ENCODE results near the gene COMT. TPM values are rescaled to one million over a fixed set of nuclear protein-coding genes. Genes with fewer than 3 reads are reported as not detected.

COMT gene
- total RNA-seq, 6 experiments from 2014 or later: 215 to 306 (median 234) TPM

GRCh38 chr22:19942157-19943081 lies 847 bp downstream of the COMT start:
- peaks cover 70% of the 10 kb centered on the region for H3K4me1 Mint-ChIP-seq (ENCODE audit: low read depth)
- H3K36me3 Mint-ChIP-seq (ENCODE audit: low read depth): peaks cover 21% of the 10 kb centered on the region
- peak; percentile 66 for DNase-seq
- H3K27me3 Mint-ChIP-seq (ENCODE audit: insufficient read depth): peaks cover 4% of the 10 kb centered on the region
- peak overlapping the region; percentile 94 for H3K4me3 Mint-ChIP-seq
- TF ChIP-seq CTCF (IDR thresholded peaks at IDR 0.05): no peak; the same call in 1 of the 2 replicates
- H3K9me3 Mint-ChIP-seq: no peaks in the 10 kb centered on the region
- peak overlapping the region; percentile 99 for H3K27ac Mint-ChIP-seq

- TF ChIP-seq CTCF (IDR thresholded peaks at IDR 0.05): peak; percentile 53; the same call in 1 of the 2 replicates
- Mint-ChIP-seq H3K27ac (peak overlapping the region; percentile 99), H3K9me3 (no peaks in the 10 kb centered on the region), H3K4me3 (peak overlapping the region; percentile 94), H3K36me3 (ENCODE audit: low read depth) (peaks cover 11% of the 10 kb centered on the region), H3K27me3 (ENCODE audit: insufficient read depth) (peaks cover 4% of the 10 kb centered on the region), H3K4me1 (ENCODE audit: low read depth) (peaks cover 74% of the 10 kb centered on the region)
- DNase-seq: peak; percentile 82
These were observed 1.8 kb downstream of the COMT start for GRCh38 chr22:19943082-19944026.

- H3K4me1 Mint-ChIP-seq (ENCODE audit: low read depth): peaks cover 67% of the 10 kb centered on the region
- H3K4me3 Mint-ChIP-seq: peak overlapping the region; percentile 13; the same call in 1 of the 2 replicates
- H3K36me3 Mint-ChIP-seq (ENCODE audit: low read depth): peaks cover 19% of the 10 kb centered on the region
- peaks cover 2% of the 10 kb centered on the region for H3K27me3 Mint-ChIP-seq (ENCODE audit: insufficient read depth)
- H3K27ac Mint-ChIP-seq: peak overlapping the region; percentile 87
- no peaks in the 10 kb centered on the region for H3K9me3 Mint-ChIP-seq
- DNase-seq: no peak
- peak; percentile 30 for TF ChIP-seq CTCF (IDR thresholded peaks at IDR 0.05)
These were observed 6.6 kb downstream of the COMT start for GRCh38 chr22:19948057-19948760.

GRCh38 chr22:19951346-19951745 lies 9.8 kb downstream of the COMT start:
- peaks cover 52% of the 10 kb centered on the region for H3K4me1 Mint-ChIP-seq (ENCODE audit: low read depth)
- TF ChIP-seq CTCF (IDR thresholded peaks at IDR 0.05): no peak
- H3K9me3 Mint-ChIP-seq: no peaks in the 10 kb centered on the region
- peaks cover 14% of the 10 kb centered on the region for H3K36me3 Mint-ChIP-seq (ENCODE audit: low read depth)
- H3K27ac Mint-ChIP-seq: peak overlapping the region; percentile 16
- no peak for DNase-seq
- H3K27me3 Mint-ChIP-seq (ENCODE audit: insufficient read depth): peaks cover 4% of the 10 kb centered on the region
- no peak overlapping the region for H3K4me3 Mint-ChIP-seq
